ENCODE data around the gene RBPJ.

The RBPJ gene

DNA sequence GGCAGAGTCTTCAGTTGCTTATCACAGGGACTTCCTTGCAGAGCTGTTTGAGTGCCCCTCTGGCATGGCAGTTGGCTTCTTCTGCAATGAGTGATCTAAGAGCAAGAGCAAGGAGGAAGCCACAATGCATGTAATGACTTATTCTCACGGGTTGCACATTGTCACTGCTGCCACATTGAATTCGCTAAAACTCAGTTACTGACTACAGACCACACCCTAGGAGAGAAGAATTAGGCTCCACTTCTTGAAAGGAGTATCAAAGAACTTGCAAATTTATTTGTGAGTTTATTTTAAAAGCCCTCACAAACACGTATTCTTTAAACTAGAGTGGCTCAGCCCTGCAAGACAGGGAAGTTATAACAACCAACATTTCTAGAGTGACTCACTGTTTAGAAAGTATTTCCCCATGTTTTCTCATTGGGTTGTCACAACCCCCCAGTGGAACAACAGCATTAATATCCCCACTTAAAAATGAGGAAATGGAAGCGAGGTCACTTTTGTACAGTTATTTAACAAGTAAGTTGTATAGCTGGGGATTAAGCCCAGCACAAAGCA is 32.4 kb upstream of the RBPJ start:
- Histone ChIP-seq H3K9me3 (ENCODE audit: control insufficient read depth, insufficient read depth, low read length) (no peaks in the 10 kb centered on the region), H3K27ac (ENCODE audit: low read length) (no peak overlapping the region), H3K4me3 (ENCODE audit: low read length) (no peak overlapping the region), H3K36me3 (ENCODE audit: control insufficient read depth, insufficient read depth, low read length) (no peaks in the 10 kb centered on the region), H3K27me3 (ENCODE audit: control insufficient read depth, insufficient read depth, low read length) (no peaks in the 10 kb centered on the region), H3K4me1 (ENCODE audit: control insufficient read depth, insufficient read depth, low read length) (no peaks in the 10 kb centered on the region)
- no CpG with 5 or more reads among the region's 4 CpGs for WGBS (ENCODE audit: insufficient coverage, insufficient read length)
- DNase-seq (ENCODE audit: low read depth, low spot score): no peak

DNA sequence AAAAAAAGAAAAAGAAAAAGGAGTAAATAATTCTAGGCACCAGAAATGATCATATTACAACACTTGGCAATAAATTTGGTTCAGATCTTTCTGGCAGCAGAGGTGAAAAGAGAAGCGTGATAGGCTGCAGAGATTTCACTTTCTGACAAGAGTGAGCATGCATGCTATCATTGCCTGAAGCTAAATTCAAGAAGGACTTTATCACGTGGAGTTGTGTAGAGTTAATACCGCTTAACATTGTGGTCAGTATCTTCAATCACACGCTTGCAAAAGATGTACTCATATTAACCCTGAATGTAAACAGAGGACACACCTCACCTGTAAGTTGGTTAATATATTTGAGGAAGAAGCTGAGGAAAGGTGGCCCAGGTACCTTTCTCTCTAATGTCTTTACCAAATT is 31.4 kb upstream of the RBPJ start:
- Histone ChIP-seq H3K27me3 (ENCODE audit: control insufficient read depth, insufficient read depth, low read length) (no peaks in the 10 kb centered on the region), H3K4me1 (ENCODE audit: control insufficient read depth, insufficient read depth, low read length) (no peaks in the 10 kb centered on the region), H3K4me3 (ENCODE audit: low read length) (no peak overlapping the region), H3K36me3 (ENCODE audit: control insufficient read depth, insufficient read depth, low read length) (no peaks in the 10 kb centered on the region), H3K27ac (ENCODE audit: low read length) (no peak overlapping the region), H3K9me3 (ENCODE audit: control insufficient read depth, insufficient read depth, low read length) (no peaks in the 10 kb centered on the region)
- no peak for DNase-seq (ENCODE audit: low read depth, low spot score)
- WGBS (ENCODE audit: insufficient coverage, insufficient read length): no CpG with 5 or more reads among the region's 4 CpGs

DNA sequence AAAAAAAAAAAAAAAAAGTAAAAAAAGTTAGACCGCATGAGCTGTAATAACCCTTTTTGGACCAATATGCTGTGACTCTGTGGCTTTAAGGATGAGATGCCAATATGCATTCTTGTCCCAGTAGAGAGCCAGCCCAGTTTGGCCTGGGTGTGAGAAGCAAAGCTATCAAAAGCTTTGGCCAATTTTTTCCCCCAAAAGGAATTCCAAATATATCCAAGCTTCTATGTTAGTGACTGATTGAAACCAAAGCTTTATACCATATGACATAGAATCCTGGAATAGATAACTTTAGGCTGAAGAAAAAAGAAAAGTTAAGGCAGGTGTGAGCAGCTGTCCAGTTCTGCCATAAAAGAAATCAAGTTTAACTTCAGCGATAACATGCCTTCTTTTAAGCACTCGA is 30.5 kb upstream of the RBPJ start:
- WGBS (ENCODE audit: insufficient coverage, insufficient read length): no CpG with 5 or more reads among the region's 3 CpGs
- Histone ChIP-seq H3K27me3 (ENCODE audit: control insufficient read depth, insufficient read depth, low read length) (no peaks in the 10 kb centered on the region), H3K4me3 (ENCODE audit: low read length) (no peak overlapping the region), H3K27ac (ENCODE audit: low read length) (no peak overlapping the region), H3K9me3 (ENCODE audit: control insufficient read depth, insufficient read depth, low read length) (no peaks in the 10 kb centered on the region), H3K36me3 (ENCODE audit: control insufficient read depth, insufficient read depth, low read length) (no peaks in the 10 kb centered on the region), H3K4me1 (ENCODE audit: control insufficient read depth, insufficient read depth, low read length) (no peaks in the 10 kb centered on the region)
- no peak for DNase-seq (ENCODE audit: low read depth, low spot score)

DNA sequence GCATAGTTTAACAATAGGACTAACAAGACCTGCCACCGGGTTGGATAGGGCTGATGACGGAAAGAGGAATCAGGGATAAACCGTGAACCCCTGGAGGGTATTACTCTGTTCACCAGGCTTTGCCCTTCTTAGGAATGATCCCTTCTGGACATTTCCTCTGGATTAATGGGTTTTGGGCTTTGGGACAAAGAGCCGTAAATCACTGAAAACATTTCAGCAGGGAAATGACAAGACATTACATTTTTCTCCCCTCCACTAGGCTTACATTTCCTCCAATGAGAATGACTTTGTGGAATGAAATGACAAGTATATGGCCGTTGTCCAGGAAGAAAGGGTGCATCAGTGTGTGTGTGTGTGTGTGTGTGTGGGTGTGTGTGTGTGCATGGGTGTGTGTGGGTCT is 25.9 kb upstream of the RBPJ start:
- Histone ChIP-seq H3K27ac (ENCODE audit: low read length) (no peak overlapping the region), H3K27me3 (ENCODE audit: control insufficient read depth, insufficient read depth, low read length) (no peaks in the 10 kb centered on the region), H3K36me3 (ENCODE audit: control insufficient read depth, insufficient read depth, low read length) (no peaks in the 10 kb centered on the region), H3K4me1 (ENCODE audit: control insufficient read depth, insufficient read depth, low read length) (no peaks in the 10 kb centered on the region), H3K9me3 (ENCODE audit: control insufficient read depth, insufficient read depth, low read length) (no peaks in the 10 kb centered on the region), H3K4me3 (ENCODE audit: low read length) (no peak overlapping the region)
- no CpG with 5 or more reads among the region's 5 CpGs for WGBS (ENCODE audit: insufficient coverage, insufficient read length)
- DNase-seq (ENCODE audit: low read depth, low spot score): no peak

DNA sequence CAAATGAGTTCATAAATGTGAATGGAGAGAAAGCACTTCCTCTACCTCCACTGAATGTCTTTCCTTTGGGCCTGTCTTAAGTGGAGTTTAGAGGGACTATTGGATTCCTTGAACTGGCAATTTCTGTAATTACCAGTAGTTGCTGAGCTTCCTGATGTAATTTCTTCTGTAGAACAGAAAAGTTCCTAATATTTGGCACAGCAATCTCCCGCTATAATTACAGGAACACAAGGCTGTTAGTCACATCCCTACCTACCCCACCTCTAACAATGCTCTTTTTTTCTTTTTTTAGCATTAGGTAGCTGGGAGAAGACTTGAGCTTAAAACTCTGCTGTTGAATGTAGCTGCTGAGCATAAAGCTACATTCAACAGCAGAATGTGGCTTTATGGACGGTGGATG is 24.8 kb upstream of the RBPJ start:
- no peaks in the 10 kb centered on the region for H3K36me3 ChIP-seq (ENCODE audit: control insufficient read depth, insufficient read depth, low read length)
- no peak overlapping the region for H3K4me3 ChIP-seq (ENCODE audit: low read length)
- no CpG with 5 or more reads among the region's 2 CpGs for WGBS (ENCODE audit: insufficient coverage, insufficient read length)
- H3K4me1 ChIP-seq (ENCODE audit: control insufficient read depth, insufficient read depth, low read length): no peaks in the 10 kb centered on the region
- no peak for DNase-seq (ENCODE audit: low read depth, low spot score)
- no peak overlapping the region for H3K27ac ChIP-seq (ENCODE audit: low read length)
- H3K9me3 ChIP-seq (ENCODE audit: control insufficient read depth, insufficient read depth, low read length): no peaks in the 10 kb centered on the region
- no peaks in the 10 kb centered on the region for H3K27me3 ChIP-seq (ENCODE audit: control insufficient read depth, insufficient read depth, low read length)

DNA sequence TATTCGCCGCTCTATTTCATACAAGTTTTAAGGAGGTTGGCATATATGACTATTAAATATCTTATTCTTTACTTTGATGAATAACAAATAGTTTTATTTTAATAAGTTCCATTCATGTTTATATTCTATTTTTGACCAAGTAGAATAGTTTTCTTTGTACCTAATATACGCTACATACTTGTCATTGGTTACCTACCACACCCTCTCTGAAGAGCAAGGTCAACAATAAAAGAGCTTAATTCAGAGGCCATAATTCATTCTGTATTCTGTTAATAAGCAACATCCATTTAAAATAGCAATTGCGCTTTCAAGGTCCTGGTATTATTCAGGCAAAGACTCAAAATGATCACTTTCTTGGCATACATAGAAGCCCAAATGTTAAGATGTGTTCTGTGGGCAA is 24.3 kb upstream of the RBPJ start:
- Histone ChIP-seq H3K4me3 (ENCODE audit: low read length) (no peak overlapping the region), H3K9me3 (ENCODE audit: control insufficient read depth, insufficient read depth, low read length) (no peaks in the 10 kb centered on the region), H3K27me3 (ENCODE audit: control insufficient read depth, insufficient read depth, low read length) (no peaks in the 10 kb centered on the region), H3K27ac (ENCODE audit: low read length) (no peak overlapping the region), H3K4me1 (ENCODE audit: control insufficient read depth, insufficient read depth, low read length) (no peaks in the 10 kb centered on the region), H3K36me3 (ENCODE audit: control insufficient read depth, insufficient read depth, low read length) (no peaks in the 10 kb centered on the region)
- DNase-seq (ENCODE audit: low read depth, low spot score): no peak
- whole genome bisulfite sequencing (ENCODE audit: insufficient coverage, insufficient read length): no CpG with 5 or more reads among the region's 4 CpGs

DNA sequence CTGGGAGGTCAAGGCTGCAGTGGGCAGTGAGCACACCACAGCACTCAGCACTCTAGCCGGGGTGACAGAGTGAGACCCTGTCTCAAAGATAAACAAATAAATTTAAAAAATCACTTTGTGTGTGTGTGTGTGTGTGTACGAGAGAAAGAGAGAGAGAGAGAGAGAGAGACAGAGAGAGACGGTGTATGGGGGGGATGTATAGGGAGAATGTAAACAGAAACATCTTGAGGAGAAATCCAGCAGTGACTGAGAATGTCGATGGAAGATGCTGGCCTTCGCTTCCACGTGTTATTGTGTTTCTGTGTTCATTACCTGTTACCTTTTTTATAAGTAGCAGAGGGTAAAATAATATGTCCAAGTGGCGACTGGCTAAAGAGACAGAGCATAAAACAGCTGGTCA is 23.6 kb upstream of the RBPJ start:
- Histone ChIP-seq H3K36me3 (ENCODE audit: control insufficient read depth, insufficient read depth, low read length) (no peaks in the 10 kb centered on the region), H3K27ac (ENCODE audit: low read length) (no peak overlapping the region), H3K4me3 (ENCODE audit: low read length) (no peak overlapping the region), H3K4me1 (ENCODE audit: control insufficient read depth, insufficient read depth, low read length) (no peaks in the 10 kb centered on the region), H3K9me3 (ENCODE audit: control insufficient read depth, insufficient read depth, low read length) (no peaks in the 10 kb centered on the region), H3K27me3 (ENCODE audit: control insufficient read depth, insufficient read depth, low read length) (no peaks in the 10 kb centered on the region)
- WGBS (ENCODE audit: insufficient coverage, insufficient read length): 94% methylated on average over 2 of the region's 7 CpGs
- no peak for DNase-seq (ENCODE audit: low read depth, low spot score)

DNA sequence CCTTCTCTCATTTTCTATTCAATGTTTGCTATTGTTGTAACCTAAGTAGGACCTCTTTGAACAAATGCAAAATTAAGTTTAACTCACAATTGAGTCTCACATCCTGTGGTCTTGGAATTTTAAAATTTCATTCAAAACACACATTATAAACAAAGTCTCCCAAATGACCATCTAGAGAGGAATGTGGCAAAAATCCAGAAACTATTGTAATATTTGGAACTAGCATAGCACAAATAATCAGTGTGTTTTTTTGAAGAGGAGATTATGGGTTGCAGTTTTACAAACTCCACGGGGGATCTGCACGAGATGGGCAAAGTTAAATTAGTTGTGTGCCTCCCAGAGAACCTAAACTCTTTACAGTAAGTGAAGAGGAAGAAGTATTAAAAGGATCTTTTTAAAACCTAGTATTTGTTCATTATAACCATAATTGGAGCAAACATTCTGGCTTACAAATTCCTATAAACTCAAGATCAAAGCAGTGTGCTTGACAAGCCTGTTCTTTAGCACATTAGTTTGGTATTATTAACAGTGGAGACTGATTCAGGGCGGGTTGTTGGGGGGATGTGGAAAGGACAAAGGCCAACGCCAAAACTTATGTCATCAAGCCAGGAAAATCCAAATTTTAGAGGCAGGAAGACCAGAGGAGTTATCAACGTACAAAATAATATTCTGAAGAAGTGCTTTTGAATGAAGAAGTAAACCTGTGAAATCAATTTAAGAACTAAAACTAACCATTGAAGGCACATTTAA is 22.4 kb upstream of the RBPJ start:
- WGBS (ENCODE audit: insufficient coverage, insufficient read length): no CpG with 5 or more reads among the region's 5 CpGs
- no peaks in the 10 kb centered on the region for H3K9me3 ChIP-seq (ENCODE audit: control insufficient read depth, insufficient read depth, low read length)
- no peak for DNase-seq (ENCODE audit: low read depth, low spot score)
- no peak overlapping the region for H3K4me3 ChIP-seq (ENCODE audit: low read length)
- H3K27ac ChIP-seq (ENCODE audit: low read length): no peak overlapping the region
- H3K4me1 ChIP-seq (ENCODE audit: control insufficient read depth, insufficient read depth, low read length): no peaks in the 10 kb centered on the region
- H3K27me3 ChIP-seq (ENCODE audit: control insufficient read depth, insufficient read depth, low read length): no peaks in the 10 kb centered on the region
- no peaks in the 10 kb centered on the region for H3K36me3 ChIP-seq (ENCODE audit: control insufficient read depth, insufficient read depth, low read length)

DNA sequence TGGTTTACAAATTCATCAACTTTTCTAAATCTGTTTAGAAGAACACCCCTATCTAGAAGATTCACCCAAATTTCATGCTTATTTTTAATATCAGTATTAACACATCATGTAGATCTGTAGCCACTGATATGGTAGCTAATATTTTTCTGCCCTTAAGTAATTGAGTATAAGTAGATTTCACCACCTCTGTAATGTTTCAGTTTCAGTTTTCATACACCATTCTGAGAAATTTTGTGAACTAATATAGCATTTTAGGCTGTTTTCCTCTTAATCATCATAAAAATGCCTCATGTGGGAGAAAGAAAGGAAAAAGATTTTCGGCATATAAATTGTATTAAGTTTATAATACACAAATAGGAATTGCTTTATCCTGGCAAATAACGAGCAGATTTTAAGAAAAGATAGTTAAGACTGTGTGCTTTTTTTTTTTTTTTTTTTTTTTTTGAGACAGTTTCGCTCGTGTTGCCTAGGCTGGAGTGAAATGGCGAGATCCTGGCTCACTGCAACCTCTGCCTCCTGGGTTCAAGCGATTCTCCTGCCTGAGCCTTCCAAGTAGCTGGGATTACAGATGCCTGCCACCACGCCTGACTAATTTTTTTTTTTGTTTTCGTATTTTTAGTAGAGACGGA is 21.4 kb upstream of the RBPJ start:
- H3K36me3 ChIP-seq (ENCODE audit: control insufficient read depth, insufficient read depth, low read length): no peaks in the 10 kb centered on the region
- H3K4me1 ChIP-seq (ENCODE audit: control insufficient read depth, insufficient read depth, low read length): no peaks in the 10 kb centered on the region
- peak overlapping the region; percentile 72 for H3K27ac ChIP-seq (ENCODE audit: low read length)
- WGBS (ENCODE audit: insufficient coverage, insufficient read length): no CpG with 5 or more reads among the region's 9 CpGs
- H3K27me3 ChIP-seq (ENCODE audit: control insufficient read depth, insufficient read depth, low read length): no peaks in the 10 kb centered on the region
- no peak for DNase-seq (ENCODE audit: low read depth, low spot score)
- H3K4me3 ChIP-seq (ENCODE audit: low read length): no peak overlapping the region
- H3K9me3 ChIP-seq (ENCODE audit: control insufficient read depth, insufficient read depth, low read length): no peaks in the 10 kb centered on the region

DNA sequence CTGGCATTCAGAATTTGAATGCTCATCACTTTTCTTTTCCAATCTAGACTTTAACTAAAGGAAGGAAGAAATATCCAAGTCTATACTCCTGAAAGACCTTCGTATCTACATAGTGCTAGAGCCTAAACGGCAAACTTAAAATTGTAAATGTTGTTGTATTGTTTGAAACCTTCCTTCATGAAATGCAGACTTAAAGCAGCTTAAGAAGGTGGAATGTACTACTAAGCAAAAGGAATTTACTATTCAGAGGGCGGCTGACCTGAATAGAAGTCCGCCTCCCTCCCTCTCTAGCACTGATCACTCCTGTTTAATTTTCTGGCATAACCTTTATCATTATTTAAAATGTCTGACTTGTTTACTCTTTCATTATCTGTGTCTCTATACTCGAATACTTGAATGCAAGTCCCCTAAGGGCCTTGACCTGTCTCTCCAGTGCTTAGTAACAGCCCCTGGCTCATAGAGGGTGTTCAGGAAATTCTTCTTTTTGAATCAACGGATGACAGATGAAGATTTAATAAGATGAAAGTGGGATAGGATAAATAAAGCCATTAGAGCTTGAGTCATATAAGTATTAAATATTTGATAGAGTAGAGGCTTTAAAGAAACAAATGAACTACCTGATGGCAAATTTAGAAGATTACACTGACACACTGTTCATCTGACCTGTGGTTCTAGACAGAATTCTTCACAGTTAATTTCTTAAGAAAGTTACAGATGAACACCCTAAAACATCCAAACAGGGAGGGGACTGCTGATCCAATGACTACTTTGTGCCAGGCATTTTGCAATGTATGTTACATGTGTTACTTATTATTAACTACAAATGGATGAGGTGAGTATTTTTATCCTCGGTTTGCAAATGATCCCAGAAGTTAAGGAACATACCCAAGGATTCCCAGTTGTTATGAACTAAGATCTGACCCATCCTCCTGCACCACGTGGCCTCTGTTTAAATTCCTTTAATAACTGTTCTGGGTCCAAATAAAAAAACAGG is 20.2 kb upstream of the RBPJ start:
- H3K9me3 ChIP-seq (ENCODE audit: control insufficient read depth, insufficient read depth, low read length): no peaks in the 10 kb centered on the region
- H3K36me3 ChIP-seq (ENCODE audit: control insufficient read depth, insufficient read depth, low read length): no peaks in the 10 kb centered on the region
- no peak overlapping the region for H3K4me3 ChIP-seq (ENCODE audit: low read length)
- WGBS (ENCODE audit: insufficient coverage, insufficient read length): no CpG with 5 or more reads among the region's 8 CpGs
- DNase-seq (ENCODE audit: low read depth, low spot score): no peak
- peak overlapping the region; percentile 70 for H3K27ac ChIP-seq (ENCODE audit: low read length)
- H3K27me3 ChIP-seq (ENCODE audit: control insufficient read depth, insufficient read depth, low read length): no peaks in the 10 kb centered on the region
- H3K4me1 ChIP-seq (ENCODE audit: control insufficient read depth, insufficient read depth, low read length): no peaks in the 10 kb centered on the region
